ENCODE results near the gene ADAMTS12.

DNA sequence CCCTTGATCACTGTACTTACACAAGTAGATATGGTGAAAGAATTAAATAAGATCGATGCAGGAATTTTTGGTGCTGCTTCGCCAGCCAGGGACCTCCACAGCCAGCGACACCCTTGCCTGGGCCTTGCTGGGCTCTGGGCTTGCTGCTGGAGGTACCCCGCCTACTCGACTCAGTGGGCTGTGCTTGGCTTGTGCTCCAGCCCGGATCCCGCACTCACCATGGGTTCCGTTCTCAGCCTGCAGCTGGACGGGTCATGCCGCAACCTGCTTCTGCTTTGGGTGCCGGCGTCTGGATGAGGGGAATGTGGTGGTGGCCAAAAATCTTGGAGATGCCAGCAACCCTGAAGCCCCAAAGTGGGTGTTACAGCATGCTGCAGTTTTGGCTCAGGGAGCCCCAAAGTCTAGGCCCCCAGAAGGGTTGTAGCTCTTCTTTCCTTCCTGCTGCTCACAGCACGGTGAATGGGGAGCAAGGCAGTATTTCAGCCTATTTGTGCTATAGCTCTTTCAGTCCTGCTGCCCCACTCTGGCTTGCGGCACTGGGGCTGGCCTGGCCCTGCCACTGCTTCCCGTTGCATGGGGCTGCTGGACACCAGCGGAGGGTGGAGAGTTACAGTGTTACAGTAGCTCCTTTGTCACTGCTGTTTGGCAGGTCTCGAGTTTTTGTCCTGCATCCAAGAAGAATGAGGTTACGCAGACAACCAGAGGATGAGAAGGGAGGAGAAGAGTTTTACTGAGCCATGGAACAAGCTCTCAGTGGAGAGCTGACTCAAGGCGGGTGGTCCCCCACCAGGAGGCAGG, 403.0 kb downstream of the ADAMTS12 start:
- TF ChIP-seq, protein P1, sequence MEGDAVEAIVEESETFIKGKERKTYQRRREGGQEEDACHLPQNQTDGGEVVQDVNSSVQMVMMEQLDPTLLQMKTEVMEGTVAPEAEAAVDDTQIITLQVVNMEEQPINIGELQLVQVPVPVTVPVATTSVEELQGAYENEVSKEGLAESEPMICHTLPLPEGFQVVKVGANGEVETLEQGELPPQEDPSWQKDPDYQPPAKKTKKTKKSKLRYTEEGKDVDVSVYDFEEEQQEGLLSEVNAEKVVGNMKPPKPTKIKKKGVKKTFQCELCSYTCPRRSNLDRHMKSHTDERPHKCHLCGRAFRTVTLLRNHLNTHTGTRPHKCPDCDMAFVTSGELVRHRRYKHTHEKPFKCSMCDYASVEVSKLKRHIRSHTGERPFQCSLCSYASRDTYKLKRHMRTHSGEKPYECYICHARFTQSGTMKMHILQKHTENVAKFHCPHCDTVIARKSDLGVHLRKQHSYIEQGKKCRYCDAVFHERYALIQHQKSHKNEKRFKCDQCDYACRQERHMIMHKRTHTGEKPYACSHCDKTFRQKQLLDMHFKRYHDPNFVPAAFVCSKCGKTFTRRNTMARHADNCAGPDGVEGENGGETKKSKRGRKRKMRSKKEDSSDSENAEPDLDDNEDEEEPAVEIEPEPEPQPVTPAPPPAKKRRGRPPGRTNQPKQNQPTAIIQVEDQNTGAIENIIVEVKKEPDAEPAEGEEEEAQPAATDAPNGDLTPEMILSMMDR (IDR thresholded peaks at IDR 0.05; ENCODE audit: low read depth, low read length): no peak
- TF ChIP-seq EZH2phosphoT487 (IDR thresholded peaks at IDR 0.05; ENCODE audit: low read depth): no peak
